Stimulated activated CD4-positive, alpha-beta T cell treated with anti-CD3 and anti-CD28 coated beads, Interleukin-2, amount 100 ng/mL, for 24 hours (primary cell): ENCODE data around the gene ILKAP.

Experiments used
- DNase-seq, 2 donors: peaks; one replicate each; pipeline ENCODE4 v3.0.0-alpha.2; 2020

ILKAP gene

GRCh38 chr2:238133499-238134392, 69.7 kb downstream of the ILKAP start:
- DNase-seq = no peak

GRCh38 chr2:238132463-238133450, 70.7 kb downstream of the ILKAP start:
- no peak for DNase-seq

- no peak for DNase-seq
Observed at GRCh38 chr2:238131761-238132462, 71.6 kb downstream of the ILKAP start.

GRCh38 chr2:238130696-238131628, 72.5 kb downstream of the ILKAP start:
- no peak for DNase-seq

GRCh38 chr2:238130111-238130695, 73.3 kb downstream of the ILKAP start:
- no peak for DNase-seq

GRCh38 chr2:238129166-238130010, 74.1 kb downstream of the ILKAP start:
- DNase-seq = no peak

GRCh38 chr2:238128534-238129001, 74.9 kb downstream of the ILKAP start:
- no peak for DNase-seq

- DNase-seq = no peak
Observed at GRCh38 chr2:238128061-238128440, 75.4 kb downstream of the ILKAP start.

GRCh38 chr2:238127165-238128060, 76.1 kb downstream of the ILKAP start:
- DNase-seq = peak in 1 of 2 donors; percentile 16

- no peak for DNase-seq
Observed at GRCh38 chr2:238126775-238127164, 76.7 kb downstream of the ILKAP start.

GRCh38 chr2:238126338-238126737, 77.2 kb downstream of the ILKAP start:
- DNase-seq = no peak

GRCh38 chr2:238125127-238125885, 78.2 kb downstream of the ILKAP start:
- DNase-seq = no peak

- no peak for DNase-seq
Observed at GRCh38 chr2:238124488-238125126, 78.9 kb downstream of the ILKAP start.

GRCh38 chr2:238123991-238124470, 79.5 kb downstream of the ILKAP start:
- no peak for DNase-seq

- no peak for DNase-seq
Observed at GRCh38 chr2:238123218-238123971, 80.1 kb downstream of the ILKAP start.

- no peak for DNase-seq
Observed at GRCh38 chr2:238122287-238123217, 80.9 kb downstream of the ILKAP start.
